Liver (tissue), 9 donors: ENCODE results near the gene CMTM7. TPM values are rescaled to one million over a fixed set of nuclear protein-coding genes. Genes with fewer than 3 reads are reported as not detected.

Source experiments
- DNase-seq: peaks from one replicate; pipeline ENCODE4 v3.0.0-alpha.2; 2017; ENCODE audit warnings: low spot score
- H3K27ac ChIP-seq, 2 donors: one replicate each; pipeline ENCODE4 v1.7.0; 2013; ENCODE audit warnings: inconsistent platforms in 2 of 2, low read length in 2 of 2, control low read depth in 1 of 2, low read depth in 1 of 2, mild to moderate bottlenecking in 1 of 2
- H3K27me3 ChIP-seq, 4 donors: one replicate each; pipeline versions ENCODE4 v1.6.1 to v1.7.0; 2013; ENCODE audit warnings: low read length in 3 of 4, inconsistent platforms in 1 of 4, mild to moderate bottlenecking in 1 of 4, moderate library complexity in 1 of 4; ENCODE audit not compliant: control insufficient read depth in 4 of 4, insufficient read depth in 4 of 4
- H3K36me3 ChIP-seq, 4 donors: one replicate each; pipeline versions ENCODE4 v1.6.1 to v1.7.0; 2013; ENCODE audit warnings: low read length in 3 of 4, mild to moderate bottlenecking in 3 of 4, low read depth in 1 of 4, moderate library complexity in 1 of 4; ENCODE audit not compliant: control insufficient read depth in 4 of 4, insufficient read depth in 3 of 4
- H3K4me1 ChIP-seq, 4 donors: one replicate each; pipeline versions ENCODE4 v1.6.1 to v1.7.0; 2013; ENCODE audit warnings: low read length in 3 of 4, mild to moderate bottlenecking in 3 of 4, moderate library complexity in 1 of 4; ENCODE audit not compliant: control insufficient read depth in 4 of 4, insufficient read depth in 4 of 4
- H3K4me3 ChIP-seq, 3 donors: one replicate each; pipeline versions ENCODE4 v1.6.1 to v1.7.0; 2013; ENCODE audit warnings: low read length in 3 of 3, control low read depth in 1 of 3, low read depth in 1 of 3, mild to moderate bottlenecking in 1 of 3
- H3K9ac ChIP-seq, 2 donors: one replicate each; pipeline ENCODE4 v1.7.0; 2013; ENCODE audit warnings: low read length in 2 of 2, mild to moderate bottlenecking in 2 of 2, moderate library complexity in 2 of 2, control low read depth in 1 of 2, low read depth in 1 of 2
- H3K9me3 ChIP-seq, 4 donors: one replicate each; pipeline versions ENCODE4 v1.6.1 to v1.7.0; 2013; ENCODE audit warnings: low read length in 3 of 4; ENCODE audit not compliant: control insufficient read depth in 4 of 4
- EGR1 ChIP-seq, 2 donors: IDR thresholded peaks; 2 replicates each; pipeline ENCODE4 v1.6.1; 2016 to 2018; ENCODE audit warnings: antibody characterized with exemption in 2 of 2, low read depth in 2 of 2
- FOXA1 ChIP-seq: IDR thresholded peaks from 2 replicates; pipeline ENCODE4 v1.6.1; 2016; ENCODE audit warnings: antibody characterized with exemption
- FOXA2 ChIP-seq: IDR thresholded peaks from 2 replicates; pipeline ENCODE4 v1.6.1; 2016; ENCODE audit warnings: antibody characterized with exemption
- GABPA ChIP-seq, 2 donors: IDR thresholded peaks in 1 of 2; conservative IDR thresholded peaks in 1 of 2; 2 replicates each; pipeline ENCODE4 v1.6.1; 2016; ENCODE audit warnings: antibody characterized with exemption in 2 of 2, mild to moderate bottlenecking in 1 of 2, moderate library complexity in 1 of 2
- HNF4A ChIP-seq, 2 donors: conservative IDR thresholded peaks; 2 replicates each; pipeline ENCODE4 v1.6.1; 2016; ENCODE audit warnings: antibody characterized with exemption in 2 of 2, mild to moderate bottlenecking in 2 of 2
- HNF4G ChIP-seq: IDR thresholded peaks from 2 replicates; pipeline ENCODE4 v1.6.1; 2016; ENCODE audit warnings: antibody characterized with exemption
- JUND ChIP-seq, 2 donors: IDR thresholded peaks; 2 replicates each; pipeline ENCODE4 v1.6.1; 2016; ENCODE audit warnings: antibody characterized with exemption in 2 of 2
- NR2F2 ChIP-seq: IDR thresholded peaks from 2 replicates; pipeline ENCODE4 v1.6.1; 2016; ENCODE audit warnings: antibody characterized with exemption
- RAD21 ChIP-seq, 2 donors: IDR thresholded peaks; 2 replicates each; pipeline ENCODE4 v1.6.1; 2016; ENCODE audit warnings: antibody characterized with exemption in 2 of 2, mild to moderate bottlenecking in 2 of 2
- REST ChIP-seq: IDR thresholded peaks from 2 replicates; pipeline ENCODE4 v1.6.1; 2016; ENCODE audit warnings: antibody characterized with exemption, mild to moderate bottlenecking
- RXRA ChIP-seq, 2 donors: IDR thresholded peaks; 2 replicates each; pipeline ENCODE4 v1.6.1; 2017 to 2018; ENCODE audit warnings: antibody characterized with exemption in 2 of 2, mild to moderate bottlenecking in 1 of 2
- SP1 ChIP-seq: IDR thresholded peaks from 2 replicates; pipeline ENCODE4 v1.6.1; 2018; ENCODE audit warnings: antibody characterized with exemption, mild to moderate bottlenecking
- TAF1 ChIP-seq: conservative IDR thresholded peaks from 2 replicates; pipeline ENCODE4 v1.6.1; 2016; ENCODE audit warnings: antibody characterized with exemption, mild to moderate bottlenecking
- YY1 ChIP-seq: IDR thresholded peaks from 2 replicates; pipeline ENCODE4 v1.6.1; 2016; ENCODE audit warnings: antibody characterized with exemption, mild to moderate bottlenecking
- WGBS: extraction: QIAGEN DNeasy Blood & Tissue Kit; methylation state at CpG from one replicate; pipeline ENCODE4 v1.1.7; 2013; 5-methylcytosine and 5-hydroxymethylcytosine counted together
- polyA plus RNA-seq, 2 donors: library from polyadenylated mRNA; stranded (reverse) in 1 of 2; unstranded in 1 of 2; fragments of 200-250 nt in 1 of 2; fragments of >200 nt in 1 of 2; fragmentation: Nextera tagmentation in 1 of 2; extraction: Ambion mirVana in 1 of 2; gene quantifications; one replicate each; pipeline versions ENCODE4 v1.2.1 to v1.2.3, GENCODE V29; 2013 to 2015
- total RNA-seq, 2 donors: library from RNA; depleted of rRNA; stranded (reverse); fragments of >200 nt; gene quantifications; one replicate each; pipeline ENCODE4 v1.2.3, GENCODE V29; 2014
- TF ChIP-seq, protein P1 (sequence below): IDR thresholded peaks from 2 replicates; pipeline ENCODE4 v1.6.1; 2016; ENCODE audit warnings: antibody characterized with exemption
- TF ChIP-seq, protein P2 (sequence below): fragments of 150-350 bp; IDR thresholded peaks from 2 replicates; pipeline ENCODE4 v1.5.1; 2017; ENCODE audit warnings: improper control_type of control experiment, low read depth, low read length; ENCODE audit not compliant: missing input control
- TF ChIP-seq, protein P3 (sequence below): IDR thresholded peaks from 2 replicates; pipeline ENCODE4 v1.6.1; 2016; ENCODE audit warnings: antibody characterized with exemption
- TF ChIP-seq, protein P4 (sequence below): IDR thresholded peaks from 2 replicates; pipeline ENCODE4 v1.6.1; 2016; ENCODE audit warnings: antibody characterized with exemption
- donor health status: healthy.
- donor health status: healthy.
- donor health status: healthy.
- donor health status: healthy.
- donor health status: healthy.

CMTM7 gene
- total and polyA plus RNA-seq, 4 donors, result 3.6 to 20.3 (median 4.1) TPM

GRCh38 chr3:32421991-32422859 is 30.6 kb downstream of the CMTM7 start:
- peak; percentile 63 for TF ChIP-seq NR2F2
- TF ChIP-seq FOXA1, result no peak
- TF ChIP-seq TAF1, result no peak
- peak in 1 of 2 donors; percentile 56 for TF ChIP-seq JUND (IDR thresholded peaks at IDR 0.05)
- no peak for TF ChIP-seq EGR1 (IDR thresholded peaks at IDR 0.05; ENCODE audit: low read depth in 2 of 2)
- TF ChIP-seq RXRA (IDR thresholded peaks at IDR 0.05), result peak; percentile 19 to 61
- TF ChIP-seq SP1, result peak; percentile 37
- TF ChIP-seq, protein P1, sequence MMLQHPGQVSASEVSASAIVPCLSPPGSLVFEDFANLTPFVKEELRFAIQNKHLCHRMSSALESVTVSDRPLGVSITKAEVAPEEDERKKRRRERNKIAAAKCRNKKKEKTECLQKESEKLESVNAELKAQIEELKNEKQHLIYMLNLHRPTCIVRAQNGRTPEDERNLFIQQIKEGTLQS, result no peak
- TF ChIP-seq RAD21 (IDR thresholded peaks at IDR 0.05), result peak; percentile 44 to 45
- TF ChIP-seq YY1, result peak; percentile 49
- no peak for TF ChIP-seq FOXA2
- TF ChIP-seq, protein P2, sequence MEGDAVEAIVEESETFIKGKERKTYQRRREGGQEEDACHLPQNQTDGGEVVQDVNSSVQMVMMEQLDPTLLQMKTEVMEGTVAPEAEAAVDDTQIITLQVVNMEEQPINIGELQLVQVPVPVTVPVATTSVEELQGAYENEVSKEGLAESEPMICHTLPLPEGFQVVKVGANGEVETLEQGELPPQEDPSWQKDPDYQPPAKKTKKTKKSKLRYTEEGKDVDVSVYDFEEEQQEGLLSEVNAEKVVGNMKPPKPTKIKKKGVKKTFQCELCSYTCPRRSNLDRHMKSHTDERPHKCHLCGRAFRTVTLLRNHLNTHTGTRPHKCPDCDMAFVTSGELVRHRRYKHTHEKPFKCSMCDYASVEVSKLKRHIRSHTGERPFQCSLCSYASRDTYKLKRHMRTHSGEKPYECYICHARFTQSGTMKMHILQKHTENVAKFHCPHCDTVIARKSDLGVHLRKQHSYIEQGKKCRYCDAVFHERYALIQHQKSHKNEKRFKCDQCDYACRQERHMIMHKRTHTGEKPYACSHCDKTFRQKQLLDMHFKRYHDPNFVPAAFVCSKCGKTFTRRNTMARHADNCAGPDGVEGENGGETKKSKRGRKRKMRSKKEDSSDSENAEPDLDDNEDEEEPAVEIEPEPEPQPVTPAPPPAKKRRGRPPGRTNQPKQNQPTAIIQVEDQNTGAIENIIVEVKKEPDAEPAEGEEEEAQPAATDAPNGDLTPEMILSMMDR, result peak; percentile 7
- TF ChIP-seq GABPA (IDR thresholded peaks at IDR 0.05 in 1 of 2, conservative IDR thresholded peaks at IDR 0.05 in 1 of 2), result no peak
- TF ChIP-seq HNF4A (conservative IDR thresholded peaks at IDR 0.05), result peak; percentile 33 to 49
- TF ChIP-seq, protein P3, sequence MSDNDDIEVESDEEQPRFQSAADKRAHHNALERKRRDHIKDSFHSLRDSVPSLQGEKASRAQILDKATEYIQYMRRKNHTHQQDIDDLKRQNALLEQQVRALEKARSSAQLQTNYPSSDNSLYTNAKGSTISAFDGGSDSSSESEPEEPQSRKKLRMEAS, result peak; percentile 51
- Histone ChIP-seq H3K9ac (no peak overlapping the region), H3K27ac (peak overlapping the region; percentile 42 to 53), H3K36me3 (no peaks in the 10 kb centered on the region), H3K4me3 (no peak overlapping the region), H3K4me1 (peaks cover 2 to 22% (median 9%) of the 10 kb centered on the region in 4 donors), H3K27me3 (no peaks in the 10 kb centered on the region), H3K9me3 (no peaks in the 10 kb centered on the region)
- DNase-seq, result no peak
- 22% methylated on average over 10 of the region's 10 CpGs for whole genome bisulfite sequencing

DNA sequence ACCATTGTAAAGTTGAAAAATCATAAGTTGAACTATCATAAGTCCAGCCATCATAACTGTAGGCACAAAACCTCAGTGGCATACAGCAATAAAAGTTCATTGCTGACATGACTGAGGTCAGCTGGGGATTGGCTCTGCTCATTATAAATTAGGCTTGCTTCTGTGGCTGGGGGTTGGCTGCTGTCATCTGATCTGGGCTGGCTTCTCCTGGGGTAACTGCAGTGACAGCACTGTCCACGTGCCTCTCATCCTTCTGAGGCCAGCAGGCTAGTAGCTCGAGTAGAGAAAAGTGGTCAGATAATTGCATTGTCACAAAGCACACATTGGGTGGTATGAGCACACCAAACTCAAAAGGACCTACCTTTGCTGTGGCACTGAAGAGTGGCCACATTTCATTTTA is 31.3 kb downstream of the CMTM7 start:
- no peaks in the 10 kb centered on the region for H3K36me3 ChIP-seq
- H3K4me1 ChIP-seq, result peaks cover 2 to 22% (median 9%) of the 10 kb centered on the region in 4 donors
- H3K9me3 ChIP-seq, result no peaks in the 10 kb centered on the region
- no peak for DNase-seq
- no peaks in the 10 kb centered on the region for H3K27me3 ChIP-seq
- H3K27ac ChIP-seq, result no peak overlapping the region
- WGBS, result 72% methylated on average over 2 of the region's 2 CpGs
- no peak overlapping the region for H3K9ac ChIP-seq
- H3K4me3 ChIP-seq, result no peak overlapping the region
- TF ChIP-seq, protein P2, result no peak
- TF ChIP-seq, protein P1, result no peak
- TF ChIP-seq NR2F2 (no peak), EGR1 (IDR thresholded peaks at IDR 0.05; ENCODE audit: low read depth in 2 of 2) (no peak), TAF1 (no peak), HNF4A (conservative IDR thresholded peaks at IDR 0.05) (no peak), YY1 (no peak), SP1 (no peak), RAD21 (IDR thresholded peaks at IDR 0.05) (no peak), FOXA1 (no peak), FOXA2 (no peak), GABPA (IDR thresholded peaks at IDR 0.05 in 1 of 2, conservative IDR thresholded peaks at IDR 0.05 in 1 of 2) (no peak), REST (no peak), HNF4G (no peak), JUND (IDR thresholded peaks at IDR 0.05) (no peak), RXRA (IDR thresholded peaks at IDR 0.05) (no peak)
- TF ChIP-seq, protein P3, result no peak
- TF ChIP-seq, protein P4, sequence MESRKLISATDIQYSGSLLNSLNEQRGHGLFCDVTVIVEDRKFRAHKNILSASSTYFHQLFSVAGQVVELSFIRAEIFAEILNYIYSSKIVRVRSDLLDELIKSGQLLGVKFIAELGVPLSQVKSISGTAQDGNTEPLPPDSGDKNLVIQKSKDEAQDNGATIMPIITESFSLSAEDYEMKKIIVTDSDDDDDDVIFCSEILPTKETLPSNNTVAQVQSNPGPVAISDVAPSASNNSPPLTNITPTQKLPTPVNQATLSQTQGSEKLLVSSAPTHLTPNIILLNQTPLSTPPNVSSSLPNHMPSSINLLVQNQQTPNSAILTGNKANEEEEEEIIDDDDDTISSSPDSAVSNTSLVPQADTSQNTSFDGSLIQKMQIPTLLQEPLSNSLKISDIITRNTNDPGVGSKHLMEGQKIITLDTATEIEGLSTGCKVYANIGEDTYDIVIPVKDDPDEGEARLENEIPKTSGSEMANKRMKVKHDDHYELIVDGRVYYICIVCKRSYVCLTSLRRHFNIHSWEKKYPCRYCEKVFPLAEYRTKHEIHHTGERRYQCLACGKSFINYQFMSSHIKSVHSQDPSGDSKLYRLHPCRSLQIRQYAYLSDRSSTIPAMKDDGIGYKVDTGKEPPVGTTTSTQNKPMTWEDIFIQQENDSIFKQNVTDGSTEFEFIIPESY, result no peak
